ENCODE results near the gene KLHL22. TPM values are rescaled to one million over a fixed set of nuclear protein-coding genes. Genes with fewer than 3 reads are reported as not detected.

KLHL22 gene
- total and polyA plus RNA-seq, 2 of the 13 experiments (the other 11 are each of a cell fraction or from before 2014, with no cell fraction given), result 10.9 to 14.8 TPM

DNA sequence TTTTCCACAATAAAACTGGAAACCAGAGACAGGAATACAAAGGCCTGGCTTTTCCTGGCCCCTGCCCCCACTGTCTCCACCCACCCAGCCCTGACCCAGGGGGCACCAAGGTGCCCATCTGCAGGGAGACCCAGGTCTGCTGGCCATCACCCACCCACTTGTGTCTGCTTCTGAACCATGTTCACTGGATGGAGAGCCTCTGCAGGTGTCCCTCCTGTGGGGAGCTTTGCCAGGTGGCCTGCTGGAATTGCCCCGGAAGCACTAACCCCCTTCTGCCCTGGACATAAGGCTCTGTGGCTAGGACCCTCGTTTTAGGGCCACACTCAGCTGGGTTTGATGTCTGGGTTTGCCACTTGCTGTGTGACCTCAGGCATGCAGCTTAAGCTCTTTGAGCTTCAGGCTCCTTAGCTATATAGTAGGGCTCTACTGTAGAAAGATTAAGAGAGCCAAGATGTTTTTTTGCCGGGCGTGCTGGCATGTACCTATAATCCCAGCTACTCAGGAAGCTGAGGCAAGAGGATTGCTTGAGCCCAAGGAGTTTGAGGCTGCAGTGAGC, 61.8 kb downstream of the KLHL22 start:
- no peak overlapping the region for H3K9ac ChIP-seq (ENCODE audit: insufficient read depth, low read depth, low read length)
- H3K79me2 ChIP-seq (ENCODE audit: insufficient read depth, low read length), result peaks cover 20% of the 10 kb centered on the region
- POLR2A ChIA-PET, result interaction anchor here (1.9 kb wide), 1 partner anchor 16 kb away, joined by 4 read pairs; no protein-coding TSS in a partner anchor
- WGBS (ENCODE audit: low lambda C conversion rate), result 92% methylated on average over 4 of the region's 4 CpGs
- no peak overlapping the region for H3K27ac ChIP-seq (ENCODE audit: extremely low read length, insufficient read depth, low read length)
- peaks cover 6 to 9% of the 10 kb centered on the region in 2 experiments; a peak in 4 of 5 replicates for H3K36me3 ChIP-seq (replicated peaks in 1 of 2; ENCODE audit: control insufficient read depth in 1 of 2, insufficient read depth in 2 of 2, low read length in 2 of 2)
- no peak overlapping the region for H2AFZ ChIP-seq (ENCODE audit: low read length)
- no peaks in the 10 kb centered on the region for H3K27me3 ChIP-seq (ENCODE audit: control insufficient read depth in 1 of 2, insufficient read depth in 2 of 2, low read length in 2 of 2)
- H3K4me3 ChIP-seq (replicated peaks in 1 of 3; ENCODE audit: insufficient read depth in 1 of 3, low read depth in 2 of 3, low read length in 3 of 3), result no peak overlapping the region
- no TSS peak for BruUV-seq (replicated peaks)
- FAIRE-seq (no peak), ATAC-seq (no peak), DNase-seq (ENCODE audit: low spot score) (no peak)
- peaks cover 38% of the 10 kb centered on the region for H3K4me1 ChIP-seq (ENCODE audit: insufficient read depth, low read length)
- TF ChIP-seq, protein P1, sequence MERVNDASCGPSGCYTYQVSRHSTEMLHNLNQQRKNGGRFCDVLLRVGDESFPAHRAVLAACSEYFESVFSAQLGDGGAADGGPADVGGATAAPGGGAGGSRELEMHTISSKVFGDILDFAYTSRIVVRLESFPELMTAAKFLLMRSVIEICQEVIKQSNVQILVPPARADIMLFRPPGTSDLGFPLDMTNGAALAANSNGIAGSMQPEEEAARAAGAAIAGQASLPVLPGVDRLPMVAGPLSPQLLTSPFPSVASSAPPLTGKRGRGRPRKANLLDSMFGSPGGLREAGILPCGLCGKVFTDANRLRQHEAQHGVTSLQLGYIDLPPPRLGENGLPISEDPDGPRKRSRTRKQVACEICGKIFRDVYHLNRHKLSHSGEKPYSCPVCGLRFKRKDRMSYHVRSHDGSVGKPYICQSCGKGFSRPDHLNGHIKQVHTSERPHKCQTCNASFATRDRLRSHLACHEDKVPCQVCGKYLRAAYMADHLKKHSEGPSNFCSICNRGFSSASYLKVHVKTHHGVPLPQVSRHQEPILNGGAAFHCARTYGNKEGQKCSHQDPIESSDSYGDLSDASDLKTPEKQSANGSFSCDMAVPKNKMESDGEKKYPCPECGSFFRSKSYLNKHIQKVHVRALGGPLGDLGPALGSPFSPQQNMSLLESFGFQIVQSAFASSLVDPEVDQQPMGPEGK (CRISPR knock-in tag; IDR thresholded peaks at IDR 0.05), result no peak
- TF ChIP-seq PLRG1 (conservative IDR thresholded peaks at IDR 0.05) (no peak), PCBP1 (IDR thresholded peaks at IDR 0.05; ENCODE audit: borderline replicate concordance, low read depth, low read length) (no peak), RBM39 (IDR thresholded peaks at IDR 0.05; ENCODE audit: low read depth, low read length, poor library complexity, severe bottlenecking) (no peak), FIP1L1 (IDR thresholded peaks at IDR 0.05; ENCODE audit: borderline replicate concordance, insufficient read depth, low read depth, low read length) (no peak), SP5 (CRISPR knock-in tag; IDR thresholded peaks at IDR 0.05; ENCODE audit: borderline replicate concordance, low read depth) (no peak), EHMT2 (IDR thresholded peaks at IDR 0.05; ENCODE audit: borderline replicate concordance, low read depth, low read length) (no peak), ZNF121 (CRISPR knock-in tag; IDR thresholded peaks at IDR 0.05) (no peak), SMAD1 (CRISPR knock-in tag; IDR thresholded peaks at IDR 0.05; ENCODE audit: borderline replicate concordance, low read depth) (no peak), ADNP (CRISPR knock-in tag; IDR thresholded peaks at IDR 0.05) (no peak), FOXO1 (CRISPR knock-in tag; IDR thresholded peaks at IDR 0.05) (no peak), NFIB (CRISPR knock-in tag; IDR thresholded peaks at IDR 0.05; ENCODE audit: borderline replicate concordance) (no peak), MED1 (CRISPR knock-in tag; IDR thresholded peaks at IDR 0.05) (no peak), ZNF235 (CRISPR knock-in tag; IDR thresholded peaks at IDR 0.05; ENCODE audit: borderline replicate concordance) (no peak), ZNF891 (CRISPR knock-in tag; IDR thresholded peaks at IDR 0.05) (no peak), ZNF614 (CRISPR knock-in tag; IDR thresholded peaks at IDR 0.05; ENCODE audit: borderline replicate concordance) (no peak), CHD4 (IDR thresholded peaks at IDR 0.05; ENCODE audit: borderline replicate concordance, low read length) (no peak), POLR2A (IDR thresholded peaks at IDR 0.05; ENCODE audit: insufficient read depth in 1 of 2, low read depth in 2 of 2, low read length in 2 of 2) (no peak)
- intact Hi-C loops (cut with micrococcal nuclease; ENCODE audit: unreplicated experiment) (no loop called here), in situ Hi-C loops (cut with HindIII; ENCODE audit: extremely low pct_ligation_motif_present, low pct_unique_long_range_greater_than_20kb) (no loop called here)
- no peaks in the 10 kb centered on the region for H3K9me3 ChIP-seq (ENCODE audit: low read length)
- H4K20me1 ChIP-seq (ENCODE audit: insufficient read depth, low read length), result peaks cover 15% of the 10 kb centered on the region
- CTCF ChIA-PET (ENCODE audit: low intra/inter-chr PET ratio, low total read pairs), result no interaction called here
- H3K4me2 ChIP-seq (ENCODE audit: low read depth, low read length), result no peak overlapping the region

All from HepG2 (cell line).